EH (cell line): Measurements from ENCODE around the gene RAD17.
"Not testable (repeated sequence)": the region's sequence is repeated elsewhere in the genome, so short reads cannot be mapped to it uniquely, and the experiment has no call there.

Experiments
- DNase-seq: peaks from one replicate; pipeline ENCODE4 v3.0.0-alpha.2; 2015; ENCODE audit warnings: low read depth

RAD17 gene

GRCh38 chr5:69374911-69375446 is 5.4 kb downstream of the RAD17 start:
- no peak for DNase-seq

DNA sequence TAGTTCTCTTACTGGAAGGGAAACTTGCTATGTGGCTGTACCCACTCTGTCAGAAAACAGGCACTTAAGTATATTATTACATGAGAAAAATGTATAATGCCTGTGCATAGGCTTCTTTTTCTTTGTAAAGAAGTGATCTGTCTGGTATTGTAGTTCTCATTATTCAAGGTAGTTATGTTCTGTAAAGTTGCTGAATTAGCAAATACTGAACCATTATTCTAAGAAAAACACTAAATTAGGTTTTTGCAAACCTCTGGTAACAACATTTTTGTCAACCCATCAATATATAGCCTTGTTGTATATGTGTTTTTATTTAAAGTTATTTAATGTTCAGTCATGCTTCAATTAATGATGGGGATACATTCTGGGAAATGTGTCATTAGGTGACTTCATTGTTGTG is 8.8 kb downstream of the RAD17 start:
- DNase-seq = no peak

GRCh38 chr5:69404659-69405330 is 35.2 kb downstream of the RAD17 start:
- DNase-seq = no peak

GRCh38 chr5:69414885-69415583 is 45.4 kb downstream of the RAD17 start, which contains the start of gene MARVELD2:
Gene MARVELD2 (plus strand): TSS chr5:69415116. CDS start chr5:69419386, 4,270 bp downstream.
- peak; percentile 69 for DNase-seq

GRCh38 chr5:69415584-69415958 is 46.0 kb downstream of the RAD17 start:
- no peak for DNase-seq

DNA sequence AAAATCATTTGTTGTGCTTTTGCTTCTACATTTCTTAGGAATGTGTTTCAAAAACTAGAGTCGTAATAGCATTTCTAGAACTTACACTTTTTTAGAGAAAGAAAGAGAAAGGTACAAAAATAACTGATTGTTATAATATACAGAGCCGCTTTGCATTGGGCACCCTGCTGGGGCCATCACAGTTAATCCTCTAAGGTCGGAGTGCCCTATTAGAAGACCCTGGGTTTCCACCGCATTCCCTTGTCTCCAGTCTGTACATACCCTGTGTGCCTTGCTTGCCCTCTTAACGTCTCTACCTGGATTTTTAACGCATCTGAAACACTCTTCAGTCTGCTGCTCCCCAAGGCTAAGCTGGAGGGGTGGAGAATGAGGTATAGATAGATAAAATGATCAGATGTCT is 46.6 kb downstream of the RAD17 start:
- no peak for DNase-seq

GRCh38 chr5:69416699-69417098 is 47.1 kb downstream of the RAD17 start:
- no peak for DNase-seq

DNA sequence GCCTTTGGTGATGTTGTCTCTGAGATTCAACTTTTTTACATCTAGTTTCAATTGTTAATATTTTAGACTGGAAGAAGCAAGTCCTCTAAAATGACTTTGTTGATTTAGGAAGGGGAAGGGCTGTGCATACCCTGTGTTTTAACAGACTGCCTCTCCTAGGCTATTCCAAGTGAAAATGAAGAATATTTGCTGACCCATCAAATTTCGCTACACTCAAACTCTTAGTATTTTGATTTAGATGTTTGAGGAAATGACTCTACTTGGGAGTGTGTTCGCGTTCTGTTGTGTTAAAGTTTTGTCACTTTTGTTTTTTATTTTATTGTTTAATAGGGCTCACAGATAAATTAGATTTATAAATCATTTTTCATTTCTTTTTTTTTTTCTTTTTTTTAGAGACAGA is 48.9 kb downstream of the RAD17 start:
- no peak for DNase-seq

- DNase-seq = no peak
Observed at GRCh38 chr5:69431424-69432303, 62.0 kb downstream of the RAD17 start.

GRCh38 chr5:69432412-69433206 is 63.0 kb downstream of the RAD17 start:
- DNase-seq = no peak

GRCh38 chr5:69435276-69435884 is 65.8 kb downstream of the RAD17 start:
- peak; percentile 35 for DNase-seq

DNA sequence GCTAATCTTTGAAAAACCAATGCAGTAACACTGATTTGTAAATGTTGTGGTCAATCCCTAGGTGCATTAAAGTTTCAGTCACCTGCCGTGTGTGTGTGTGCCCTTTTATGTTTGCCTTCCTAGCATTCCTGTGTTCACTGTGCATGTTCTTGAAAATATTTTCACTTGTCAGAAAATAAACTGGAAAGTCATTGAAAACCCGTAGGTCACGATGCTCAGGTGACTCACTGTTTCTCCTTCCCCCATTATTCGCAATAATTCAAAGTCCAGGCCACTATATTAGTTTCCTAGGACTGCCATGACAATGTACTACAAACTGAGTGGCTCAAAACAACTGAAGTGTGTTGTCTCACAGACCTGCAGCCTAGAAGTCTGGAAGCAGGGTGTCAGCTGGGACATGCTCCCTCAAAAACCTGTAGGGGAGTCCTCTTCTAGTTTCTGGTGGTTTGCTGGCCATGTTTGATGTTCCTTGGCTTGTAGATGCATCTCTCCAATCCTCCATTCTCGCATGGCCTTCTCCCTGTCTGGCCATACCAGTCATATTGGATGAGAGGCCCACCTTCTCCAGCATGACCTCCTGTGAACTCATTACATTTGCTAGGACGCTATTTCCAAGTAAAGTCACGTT is 74.6 kb downstream of the RAD17 start:
- DNase-seq = no peak

GRCh38 chr5:69449511-69449910 is 79.9 kb downstream of the RAD17 start:
- no peak for DNase-seq

- DNase-seq = peak; percentile 87
Observed at GRCh38 chr5:69450116-69450515, 80.5 kb downstream of the RAD17 start.

- not testable (repeated sequence) for DNase-seq
Observed at GRCh38 chr5:69450527-69450926, 80.9 kb downstream of the RAD17 start.

DNA sequence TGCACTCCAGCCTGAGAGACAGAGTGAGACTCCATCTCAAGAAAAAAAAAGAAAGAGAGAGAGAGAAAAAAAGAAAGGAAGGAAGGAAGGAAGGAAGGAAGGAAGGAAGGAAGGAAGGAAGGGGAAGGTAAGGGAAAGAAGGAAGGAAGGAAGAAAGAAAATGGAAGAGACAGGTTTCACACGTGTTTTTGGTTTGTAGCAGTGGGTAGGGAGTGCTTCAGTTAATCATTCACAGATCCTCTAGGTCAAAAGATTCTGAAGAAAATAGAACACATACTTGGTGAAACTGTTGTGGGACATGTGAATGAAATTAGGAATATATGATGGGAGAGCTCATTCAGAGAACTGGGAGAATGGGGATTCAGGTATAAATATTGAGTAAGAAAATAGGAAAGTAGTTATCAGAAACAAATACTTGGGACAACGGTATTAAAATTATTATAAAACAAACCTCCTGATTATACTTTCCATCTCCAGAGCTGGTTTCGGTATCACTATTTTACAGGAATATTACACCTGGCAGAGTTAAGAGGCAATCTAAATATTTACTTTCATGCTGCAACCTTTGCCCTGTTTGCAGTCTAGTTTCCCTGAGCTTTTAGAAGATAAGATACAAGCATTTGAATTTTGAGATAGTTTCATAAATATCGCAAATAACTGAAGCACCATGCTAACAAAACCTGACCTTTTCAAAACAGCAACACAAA is 82.5 kb downstream of the RAD17 start:
- DNase-seq = no peak

DNA sequence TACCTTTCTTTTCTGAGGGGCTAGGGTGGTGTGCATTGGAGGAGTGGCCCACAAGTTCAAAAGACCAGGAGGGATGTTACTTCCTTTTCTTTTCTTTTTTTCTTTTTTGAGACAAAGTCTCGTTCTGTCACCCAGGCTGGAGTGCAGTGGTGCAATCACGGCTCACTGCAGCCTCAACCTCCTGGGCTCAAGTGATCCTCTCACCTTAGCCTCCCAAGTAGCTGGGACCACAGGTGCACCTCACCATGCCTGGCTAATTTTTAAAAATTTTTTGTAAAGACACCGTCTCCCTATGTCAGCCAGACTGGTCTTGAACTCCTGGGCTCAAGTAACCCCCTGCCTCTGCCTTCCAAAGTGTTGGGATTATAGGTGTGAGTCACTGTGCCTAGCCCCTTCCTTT is 83.9 kb downstream of the RAD17 start:
- not testable (repeated sequence) for DNase-seq

DNA sequence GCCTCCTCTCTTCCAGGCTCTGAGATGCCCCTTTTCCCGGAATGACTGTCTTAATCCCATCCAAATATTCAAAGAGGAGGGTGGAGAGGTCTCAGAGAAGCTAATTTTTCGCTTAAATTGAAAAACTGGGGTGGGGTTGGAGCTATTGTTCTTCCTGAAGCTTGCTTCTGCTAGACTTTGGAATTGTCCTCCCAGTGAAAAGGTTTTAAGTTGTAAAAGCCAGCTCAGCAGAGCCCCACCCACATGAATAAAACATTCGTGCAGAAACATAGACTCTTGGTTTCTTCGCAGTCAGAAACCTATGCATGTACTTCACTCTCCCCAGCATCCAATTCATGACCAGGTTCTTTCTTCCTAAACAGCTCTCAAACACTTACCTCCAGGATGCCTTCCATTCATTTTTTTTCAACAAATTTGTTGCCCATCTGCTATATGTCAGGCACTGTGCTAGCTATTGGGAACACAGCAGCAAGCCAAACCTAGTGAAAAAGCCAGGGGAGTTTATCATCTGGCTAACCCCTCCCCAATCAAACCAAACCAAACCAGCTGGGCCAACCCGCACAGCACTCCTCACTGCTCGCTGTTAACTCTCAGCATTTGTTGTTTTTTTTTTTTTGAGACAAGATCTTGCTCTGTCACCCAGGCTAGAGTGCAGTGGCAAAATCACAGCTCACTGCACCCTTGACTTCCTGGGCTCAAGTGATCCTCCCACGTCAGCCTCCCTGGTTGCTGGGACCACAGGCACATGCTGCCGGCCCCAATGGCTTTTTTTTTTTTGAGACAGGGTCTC is 85.0 kb downstream of the RAD17 start:
- DNase-seq = no peak

DNA sequence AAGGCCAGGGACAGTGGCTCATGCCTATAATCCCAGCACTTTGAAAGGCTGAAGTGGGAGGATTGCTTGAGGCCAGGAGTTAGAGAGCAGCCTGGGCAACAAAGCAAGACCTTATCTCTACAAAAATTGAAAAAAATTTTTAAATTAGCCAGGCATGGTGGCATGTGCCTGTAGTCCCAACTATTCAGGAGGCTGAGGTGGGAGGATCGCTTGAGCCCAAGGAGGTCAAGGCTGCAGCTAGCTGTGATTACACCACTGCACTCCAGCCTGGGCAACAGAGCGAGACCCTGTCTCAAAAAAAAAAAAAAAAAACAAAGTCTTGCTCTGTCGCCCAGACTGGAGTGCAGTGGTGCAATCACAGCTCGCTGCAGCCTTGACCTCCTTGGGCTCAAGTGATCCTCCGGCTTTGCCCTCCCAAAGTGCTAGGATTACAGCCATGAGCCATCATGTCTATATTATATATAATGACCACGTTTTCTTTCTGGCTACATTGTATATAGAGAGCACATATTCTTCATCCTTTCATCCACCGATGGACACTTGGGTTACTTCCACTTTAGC is 85.9 kb downstream of the RAD17 start:
- not testable (repeated sequence) for DNase-seq
